Endothelial cell (in vitro differentiated cells): ENCODE data around the gene EME1. TPM values are rescaled to one million over a fixed set of nuclear protein-coding genes. Genes with fewer than 3 reads are reported as not detected.

Source experiments
- DNase-seq: peaks from one replicate; pipeline ENCODE4 v3.0.0; 2021; ENCODE audit warnings: low spot score
- H3K27ac Mint-ChIP-seq: one replicate; pipeline ENCODE4 v1.8.0; 2021; ENCODE audit warnings: mixed read lengths, inconsistent platforms; ENCODE audit not compliant: unreplicated experiment
- H3K27me3 Mint-ChIP-seq: one replicate; pipeline ENCODE4 v1.8.0; 2021; ENCODE audit warnings: mild to moderate bottlenecking, moderate library complexity, mixed read lengths, inconsistent platforms; ENCODE audit not compliant: unreplicated experiment
- H3K36me3 Mint-ChIP-seq: one replicate; pipeline ENCODE4 v1.8.0; 2021; ENCODE audit warnings: mild to moderate bottlenecking, low read depth, mixed read lengths, inconsistent platforms; ENCODE audit not compliant: unreplicated experiment
- H3K4me1 Mint-ChIP-seq: one replicate; pipeline ENCODE4 v1.8.0; 2021; ENCODE audit warnings: mild to moderate bottlenecking, mixed read lengths, inconsistent platforms; ENCODE audit not compliant: unreplicated experiment
- H3K4me3 Mint-ChIP-seq: one replicate; pipeline ENCODE4 v1.8.0; 2021; ENCODE audit warnings: mild to moderate bottlenecking, mixed read lengths, inconsistent platforms; ENCODE audit not compliant: unreplicated experiment
- H3K9me3 Mint-ChIP-seq: one replicate; pipeline ENCODE4 v1.8.0; 2021; ENCODE audit warnings: mixed read lengths, inconsistent platforms; ENCODE audit not compliant: unreplicated experiment
- CTCF ChIP-seq: fragments of 200-600 bp; sonication (generic); IDR thresholded peaks from one replicate; pipeline ENCODE4 v1.5.0; 2021; ENCODE audit warnings: antibody characterized with exemption; ENCODE audit not compliant: unreplicated experiment
- total RNA-seq: library from RNA; stranded (reverse); fragmentation: NEBNext Ultra II Directional; extraction: Animal tissue kit (Norgen Biotek cat#: 25700); gene quantifications from one replicate; pipeline ENCODE4 v1.2.1, GENCODE V29; 2021; ENCODE audit not compliant: unreplicated experiment

Gene EME1
- total RNA-seq, 1 donor from 2014 or later = 6.1 TPM

- Mint-ChIP-seq H3K4me3 (no peak overlapping the region), H3K4me1 (peaks cover 7% of the 10 kb centered on the region), H3K9me3 (no peaks in the 10 kb centered on the region), H3K27ac (peak overlapping the region; percentile 15), H3K27me3 (peaks cover 4% of the 10 kb centered on the region), H3K36me3 (peaks cover 10% of the 10 kb centered on the region)
- no peak for TF ChIP-seq CTCF
- no peak for DNase-seq
Observed at GRCh38 chr17:50364061-50364458, 9.0 kb upstream of the EME1 start.

GRCh38 chr17:50364715-50365114 lies 8.3 kb upstream of the EME1 start:
- Mint-ChIP-seq H3K9me3 (no peaks in the 10 kb centered on the region), H3K27me3 (peaks cover 4% of the 10 kb centered on the region), H3K4me3 (no peak overlapping the region), H3K4me1 (peaks cover 5% of the 10 kb centered on the region), H3K27ac (no peak overlapping the region), H3K36me3 (peaks cover 9% of the 10 kb centered on the region)
- no peak for DNase-seq
- no peak for TF ChIP-seq CTCF

- Mint-ChIP-seq H3K36me3 (peaks cover 12% of the 10 kb centered on the region), H3K9me3 (no peaks in the 10 kb centered on the region), H3K27me3 (peaks cover 4% of the 10 kb centered on the region), H3K4me1 (peaks cover 5% of the 10 kb centered on the region), H3K4me3 (no peak overlapping the region), H3K27ac (no peak overlapping the region)
- TF ChIP-seq CTCF = no peak
- DNase-seq = no peak
Observed at GRCh38 chr17:50365165-50365564, 7.9 kb upstream of the EME1 start.

- H3K4me1 Mint-ChIP-seq = peaks cover 5% of the 10 kb centered on the region
- H3K27ac Mint-ChIP-seq = no peak overlapping the region
- peaks cover 15% of the 10 kb centered on the region for H3K36me3 Mint-ChIP-seq
- no peaks in the 10 kb centered on the region for H3K9me3 Mint-ChIP-seq
- DNase-seq = no peak
- H3K27me3 Mint-ChIP-seq = peaks cover 4% of the 10 kb centered on the region
- TF ChIP-seq CTCF = no peak
- H3K4me3 Mint-ChIP-seq = no peak overlapping the region
Observed at GRCh38 chr17:50365649-50366393, 7.2 kb upstream of the EME1 start.

- Mint-ChIP-seq H3K27ac (no peak overlapping the region), H3K4me3 (no peak overlapping the region), H3K9me3 (no peaks in the 10 kb centered on the region), H3K4me1 (peaks cover 11% of the 10 kb centered on the region), H3K27me3 (peaks cover 6% of the 10 kb centered on the region), H3K36me3 (peaks cover 19% of the 10 kb centered on the region)
- TF ChIP-seq CTCF = no peak
- DNase-seq = no peak
Observed at GRCh38 chr17:50367401-50367800, 5.6 kb upstream of the EME1 start.
